Activated naive CD4-positive, alpha-beta T cell (primary cell): ENCODE data around the gene SMTN.
"Not testable (repeated sequence)": the region's sequence is repeated elsewhere in the genome, so short reads cannot be mapped to it uniquely, and the experiment has no call there.

Source experiments
- DNase-seq, 4 experiments: peaks; one replicate each; lab custom pipeline; 2025; lab: John Stamatoyannopoulos, UW

SMTN gene

DNA sequence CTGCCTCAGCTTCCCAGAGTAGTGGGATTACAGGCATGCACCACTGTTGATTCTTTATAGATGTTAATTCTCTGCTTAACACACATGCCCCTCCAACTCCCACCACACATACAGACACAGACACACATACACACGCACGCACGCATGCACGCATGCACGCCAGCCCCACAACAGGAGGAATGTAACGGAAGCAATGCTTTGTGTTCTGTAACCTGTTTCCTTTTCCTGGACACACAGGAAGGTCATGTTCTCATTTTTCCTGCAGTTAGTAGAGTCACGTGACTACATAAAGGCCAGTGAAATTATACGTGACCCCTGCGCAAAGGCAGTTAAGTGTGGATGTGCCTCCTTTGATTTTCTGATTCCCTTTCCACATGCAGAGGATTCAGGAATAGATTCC, 8.0 kb upstream of the SMTN start:
- DNase-seq = not testable (repeated sequence)

DNA sequence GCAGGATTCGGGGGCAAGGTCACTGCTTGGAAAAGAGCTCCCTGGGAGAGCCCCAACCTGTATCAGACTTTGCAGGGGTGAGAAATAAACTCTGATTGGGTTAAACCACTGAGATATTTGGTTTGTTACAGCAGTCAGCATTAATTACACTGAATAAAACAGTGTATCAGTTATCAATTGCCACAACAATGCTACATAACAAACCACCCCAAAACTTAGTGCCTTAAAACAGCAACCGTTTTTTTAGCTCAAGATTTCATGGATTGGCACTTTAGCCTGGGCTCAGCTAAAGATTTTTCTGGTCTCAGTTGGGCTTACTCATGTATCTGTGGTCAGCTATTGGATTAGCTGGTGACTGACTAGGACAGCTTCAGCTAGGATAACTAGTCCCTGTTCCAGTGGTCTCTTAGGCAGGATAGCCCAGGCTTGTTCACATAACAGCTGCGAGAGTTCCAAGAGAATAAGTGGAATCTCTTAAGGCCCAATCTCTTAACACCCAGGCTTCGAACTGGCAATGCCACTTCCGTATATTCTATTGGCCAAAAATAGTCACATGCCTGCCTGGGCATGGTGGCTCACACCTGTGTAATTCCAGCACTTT, 7.5 kb upstream of the SMTN start:
- DNase-seq = not testable (repeated sequence)

DNA sequence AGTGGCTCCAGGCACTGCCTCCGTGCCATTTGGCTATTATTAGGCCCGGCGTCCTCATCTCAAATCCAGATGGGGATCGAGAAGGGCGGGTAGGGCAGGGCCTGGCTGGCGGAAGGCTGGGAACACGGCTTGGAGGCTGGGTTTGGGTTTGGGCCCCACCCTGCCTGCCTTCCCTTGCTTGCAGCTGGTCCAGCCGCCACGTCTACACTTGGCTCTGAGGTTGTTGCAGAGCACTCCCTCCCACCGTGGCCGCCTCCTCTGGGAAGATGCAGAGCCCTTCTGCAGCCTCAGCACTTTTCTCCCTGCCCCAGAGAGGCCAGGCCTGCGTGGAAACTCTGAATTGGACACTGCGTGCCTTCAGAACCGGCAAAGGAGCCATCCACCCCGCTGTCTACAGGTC, 5.2 kb upstream of the SMTN start:
- no peak for DNase-seq

DNA sequence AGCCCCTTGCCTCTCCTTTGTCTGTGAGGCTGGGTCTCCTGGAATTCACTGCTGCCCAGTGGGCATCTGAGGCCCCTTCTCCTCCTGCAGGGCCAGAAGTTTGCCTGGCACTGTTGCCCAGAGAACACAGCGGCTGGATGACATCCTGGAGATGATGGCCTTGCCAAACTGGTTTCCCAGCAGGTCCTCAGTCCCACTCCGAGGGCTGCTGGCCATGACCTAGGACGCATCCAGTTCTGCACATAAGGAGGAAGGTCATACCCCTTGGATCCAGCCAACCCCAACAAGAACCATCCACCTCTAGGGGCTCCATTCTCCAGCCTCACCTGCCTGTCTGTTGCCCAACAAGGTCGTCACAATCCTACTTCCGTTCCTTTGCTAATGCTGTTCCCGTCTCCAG, 3.4 kb upstream of the SMTN start:
- no peak for DNase-seq

DNA sequence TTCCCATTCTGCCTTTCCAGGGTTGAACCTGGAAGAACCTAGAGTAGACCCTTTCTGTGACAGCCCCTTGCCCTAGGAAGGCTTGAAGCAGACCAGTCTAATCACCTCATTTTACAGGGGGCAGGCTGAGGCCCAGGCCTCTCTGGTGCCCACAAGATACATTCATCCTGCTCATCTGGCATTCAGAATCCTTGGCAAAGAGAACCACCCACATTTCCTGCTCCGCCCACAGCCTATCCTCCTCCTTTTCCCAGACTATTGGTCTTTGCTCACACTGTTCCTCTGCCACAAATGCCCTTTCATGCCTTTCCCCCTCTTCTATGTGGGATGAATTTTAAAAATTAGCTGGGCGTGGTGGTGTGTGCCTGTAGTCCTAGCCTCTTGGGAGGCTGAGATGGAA, 2.7 kb upstream of the SMTN start:
- not testable (repeated sequence) for DNase-seq

DNA sequence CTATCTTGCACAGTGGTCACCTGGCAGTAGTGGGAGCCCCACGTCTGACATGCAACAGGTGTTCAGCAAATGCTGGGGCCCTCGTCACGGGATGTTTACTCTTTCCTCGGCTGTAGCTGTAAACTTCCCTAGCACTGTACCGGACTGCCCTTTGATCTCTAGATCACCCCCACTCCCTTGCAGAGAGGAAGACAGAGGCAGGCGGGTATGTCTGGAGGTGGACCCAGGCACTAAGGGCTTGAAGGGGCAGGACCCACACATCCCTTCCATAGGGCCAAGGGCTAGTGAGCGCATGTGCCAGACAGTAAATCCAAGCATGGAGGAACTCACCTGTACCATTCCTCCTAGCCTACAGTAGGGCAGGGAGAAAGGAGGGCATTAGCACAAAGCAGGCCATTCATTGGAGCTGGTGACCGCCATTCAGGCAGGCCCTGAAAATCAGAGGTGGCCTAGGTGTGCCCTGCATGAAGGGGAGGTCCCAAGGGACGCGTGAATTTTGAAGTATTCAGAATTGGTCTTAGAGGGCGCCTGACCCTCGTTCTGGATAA, 1.9 kb upstream of the SMTN start:
- no peak for DNase-seq

DNA sequence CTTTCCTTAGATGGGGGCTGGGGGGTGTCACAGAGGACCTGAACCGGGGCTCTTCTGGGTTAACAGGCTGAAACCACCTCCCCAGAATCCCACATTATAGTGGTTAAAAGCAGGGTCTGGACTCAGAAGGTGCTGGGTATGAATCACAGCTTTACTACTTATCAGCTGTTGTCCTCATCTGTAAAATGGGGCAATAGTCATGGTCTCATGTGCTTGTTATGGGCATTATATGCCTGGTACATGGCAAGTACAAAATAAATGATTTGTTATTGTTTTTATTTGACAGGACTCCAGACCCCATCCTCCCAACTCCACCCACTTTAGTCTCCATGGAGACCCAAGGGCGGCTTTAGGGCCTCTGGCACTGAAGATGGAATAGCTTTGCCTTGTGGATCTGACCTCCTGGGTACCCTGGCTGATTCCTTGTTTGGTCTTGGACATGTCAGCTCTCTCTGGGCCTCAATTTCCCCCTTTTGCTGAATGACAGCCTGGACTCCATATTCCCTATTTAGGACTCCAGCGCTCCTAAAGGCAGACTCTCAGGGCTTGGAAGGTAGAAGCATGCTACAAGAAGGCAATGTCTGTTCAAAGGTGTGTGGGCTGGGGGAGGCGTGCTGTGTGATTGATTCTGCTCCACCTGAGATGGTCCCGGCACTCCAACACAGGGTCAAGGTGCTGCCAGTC, 812 bp upstream of the SMTN start:
- DNase-seq = no peak

DNA sequence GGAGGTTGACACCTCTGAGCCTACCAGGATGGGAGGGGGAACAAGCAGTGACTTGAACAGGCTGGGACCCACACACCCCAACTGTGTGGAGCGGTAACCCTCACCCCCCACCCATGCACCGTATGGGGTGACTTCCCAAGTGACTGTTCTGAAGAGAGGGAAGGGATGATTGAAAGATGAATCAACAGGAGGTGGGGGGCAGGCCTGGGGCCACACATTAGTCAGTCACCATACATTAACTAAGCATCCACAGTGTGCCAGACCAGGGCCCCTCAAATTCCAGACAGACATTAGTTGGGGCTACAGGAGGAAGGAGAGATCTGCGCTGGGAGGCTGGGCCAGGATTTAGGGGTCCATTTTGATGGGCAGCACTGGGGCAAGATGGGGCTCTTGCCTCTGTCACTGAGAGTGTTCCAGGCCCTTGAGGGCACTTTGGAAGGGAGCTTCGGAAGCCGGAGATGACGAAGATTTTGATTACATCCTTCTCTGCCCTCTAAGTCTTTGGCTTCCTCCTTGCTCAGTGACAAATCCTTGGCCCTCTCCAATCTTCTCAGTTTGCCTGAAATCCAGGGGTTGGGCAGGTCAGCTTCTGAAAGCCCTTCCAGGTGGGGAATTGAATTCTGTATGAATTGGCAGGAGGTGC, 966 bp downstream of the SMTN start:
- no peak for DNase-seq

DNA sequence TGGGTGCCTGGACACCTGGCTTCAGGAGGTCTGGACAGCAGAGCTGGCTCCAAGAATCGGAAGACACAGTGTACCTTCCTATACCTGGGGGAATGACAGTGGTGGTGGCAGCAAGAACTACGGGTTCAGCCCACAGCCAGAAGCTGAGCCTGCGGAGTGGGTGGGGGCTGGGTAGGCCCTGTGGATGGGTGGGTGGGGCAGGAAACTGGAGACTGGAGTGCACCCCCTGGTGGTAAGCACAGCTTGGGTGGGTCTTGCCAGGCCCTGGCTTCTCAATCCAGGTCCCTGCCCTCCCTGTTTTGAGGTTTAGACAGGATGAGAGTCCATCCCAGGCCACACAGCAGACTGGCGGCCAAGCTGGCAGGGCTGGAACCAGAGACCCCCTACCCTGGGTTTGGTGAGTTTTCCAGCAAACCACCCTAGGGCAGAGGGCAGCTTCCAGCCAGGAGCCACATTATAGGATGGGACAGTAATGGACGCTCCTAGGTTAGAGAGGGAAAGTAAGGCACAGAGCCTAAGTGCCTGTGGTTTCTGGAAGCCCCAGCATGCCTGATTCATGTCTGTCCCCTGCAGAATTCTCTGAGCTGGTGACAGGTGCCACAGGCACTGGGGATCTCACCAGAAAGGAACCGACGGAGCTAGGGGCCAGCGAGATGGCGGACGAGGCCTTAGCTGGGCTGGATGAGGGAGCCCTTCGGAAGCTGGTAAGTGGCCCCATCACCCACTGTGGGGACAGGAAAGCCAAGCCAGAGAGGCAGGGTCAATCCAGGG, 1.7 kb downstream of the SMTN start:
- peak in 2 of 4 experiments; percentile 19 to 45 for DNase-seq

DNA sequence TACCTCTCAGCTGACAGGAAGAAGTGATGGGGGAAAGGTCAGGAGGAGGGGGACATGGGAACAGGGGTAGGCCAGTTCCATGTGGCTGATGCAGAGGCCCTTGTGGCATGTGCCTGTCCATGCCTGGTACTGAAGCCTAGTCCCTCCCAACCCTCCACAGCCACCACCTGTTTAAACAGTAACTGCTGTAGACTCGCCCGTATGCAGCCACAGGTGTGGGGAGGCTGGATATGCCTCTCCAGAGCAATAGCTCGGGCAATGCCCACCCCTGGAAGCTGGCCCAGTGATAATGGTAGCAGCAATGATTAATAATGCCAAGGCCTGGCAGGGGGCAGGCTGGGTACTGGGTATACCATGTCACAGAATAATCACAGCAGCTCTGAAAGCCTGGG, 2.3 kb downstream of the SMTN start:
- no peak for DNase-seq

DNA sequence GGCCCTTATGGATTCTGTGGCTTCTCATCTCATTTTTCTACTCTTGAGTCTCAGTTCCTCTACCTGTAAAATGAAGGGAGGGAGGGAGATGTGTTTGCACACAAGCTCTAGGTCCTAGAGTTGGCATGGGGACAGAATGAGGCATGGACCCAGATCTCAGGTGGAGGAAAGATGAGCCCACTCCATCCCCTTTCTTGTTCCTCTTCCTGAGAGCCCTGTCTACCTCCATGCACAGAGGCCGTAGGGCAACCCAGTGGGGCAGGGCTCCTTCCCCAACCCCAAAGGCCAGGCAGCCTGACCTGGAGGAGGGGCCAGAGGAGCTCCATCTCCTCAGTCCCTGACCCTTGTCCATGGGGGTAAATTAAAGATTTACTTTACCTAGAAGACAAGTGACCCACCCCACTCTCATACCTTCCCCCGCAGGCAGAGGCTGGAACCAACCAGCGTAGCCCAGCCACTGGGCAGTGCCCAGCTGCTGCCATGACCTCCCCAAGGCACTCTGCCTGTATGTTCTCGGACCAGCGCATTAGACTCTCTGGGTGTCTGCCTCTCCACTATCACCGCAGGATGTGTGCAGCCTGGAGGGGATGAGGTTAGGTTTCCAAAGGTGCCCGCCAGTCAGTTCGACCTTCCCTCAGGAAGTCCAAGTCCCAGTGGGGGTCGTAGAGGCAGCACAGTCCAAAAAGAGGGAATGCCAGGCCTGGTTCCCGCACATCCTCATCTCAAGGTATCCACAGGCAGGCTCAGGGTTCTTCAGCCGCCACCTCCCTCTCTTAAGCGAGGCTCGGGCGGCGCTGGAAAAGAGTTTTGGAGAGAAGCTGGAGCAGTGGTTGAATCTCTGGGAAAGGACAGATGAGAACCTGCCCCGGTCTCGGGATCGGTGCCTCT, 3.0 kb downstream of the SMTN start:
- no peak for DNase-seq

DNA sequence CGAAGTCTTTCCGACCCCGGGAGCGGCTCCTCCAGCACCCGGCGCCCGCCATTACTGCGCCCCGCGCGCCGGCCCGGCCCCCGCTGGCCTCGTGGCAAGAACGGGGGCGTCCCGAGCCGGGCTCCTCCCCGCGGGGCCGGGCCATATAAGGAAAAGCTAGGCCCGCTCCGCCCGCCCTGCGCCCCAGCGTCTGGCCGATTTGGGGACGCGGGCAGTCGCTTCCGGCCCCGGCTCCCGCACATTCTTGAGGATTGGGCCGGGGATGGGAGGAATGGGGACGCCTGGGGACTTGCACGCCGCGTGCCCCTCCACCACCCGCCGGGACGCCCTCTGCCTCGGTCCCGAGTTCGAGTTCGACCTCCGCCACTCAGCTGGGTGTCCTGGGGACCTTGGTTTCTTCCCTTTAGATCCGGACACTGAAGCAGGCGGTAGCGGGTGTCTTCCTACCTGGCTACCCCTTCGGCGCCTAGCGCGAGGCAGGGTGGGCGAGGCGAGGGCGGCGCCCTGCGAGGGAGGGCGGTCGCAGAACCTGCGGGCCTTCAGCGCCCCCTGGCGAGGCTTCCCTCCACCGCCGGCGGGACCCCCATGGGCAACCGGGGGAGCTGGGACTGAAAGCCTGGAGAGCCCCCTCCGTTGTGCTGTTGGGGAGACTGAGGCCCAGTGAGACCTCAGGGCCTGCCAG, 3.8 kb downstream of the SMTN start:
- peak; percentile 72 to 84 (median 74) for DNase-seq

DNA sequence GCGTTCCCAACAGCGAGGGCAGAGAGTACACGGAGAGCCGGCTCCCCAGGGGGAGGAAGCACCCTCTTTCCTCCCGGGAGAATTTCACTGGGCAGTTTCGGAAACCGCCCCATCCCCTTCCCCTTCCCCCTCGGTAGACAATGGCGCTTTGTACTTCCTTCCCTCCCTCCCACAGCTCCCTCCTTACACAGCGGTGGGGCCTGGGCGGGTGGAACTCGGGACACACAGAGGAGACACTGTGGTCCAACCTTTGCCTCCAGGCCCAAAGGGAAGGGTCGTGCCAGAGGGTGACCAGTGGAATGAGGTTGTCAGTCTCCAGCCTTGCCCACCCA, 4.3 kb downstream of the SMTN start:
- DNase-seq = no peak

DNA sequence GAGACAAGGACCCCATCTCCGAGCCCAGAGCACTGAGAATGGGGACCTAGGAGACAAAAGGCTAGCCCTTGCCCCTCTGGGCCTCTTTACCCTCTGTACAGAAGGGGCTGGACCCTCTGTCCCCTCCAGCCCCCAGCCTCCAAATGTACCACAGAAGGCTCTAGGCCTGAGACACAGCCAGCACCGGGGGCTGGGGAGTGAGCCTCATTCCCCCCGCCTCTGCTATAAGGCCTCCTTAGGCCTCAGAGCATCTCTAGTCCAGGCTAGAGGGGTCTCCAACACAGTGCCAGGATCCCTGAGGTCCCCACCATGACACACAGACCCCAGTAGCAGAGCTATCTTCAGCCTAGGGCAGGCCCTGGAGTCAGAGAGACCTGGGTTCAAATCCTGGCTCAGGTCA, 4.8 kb downstream of the SMTN start:
- no peak for DNase-seq

DNA sequence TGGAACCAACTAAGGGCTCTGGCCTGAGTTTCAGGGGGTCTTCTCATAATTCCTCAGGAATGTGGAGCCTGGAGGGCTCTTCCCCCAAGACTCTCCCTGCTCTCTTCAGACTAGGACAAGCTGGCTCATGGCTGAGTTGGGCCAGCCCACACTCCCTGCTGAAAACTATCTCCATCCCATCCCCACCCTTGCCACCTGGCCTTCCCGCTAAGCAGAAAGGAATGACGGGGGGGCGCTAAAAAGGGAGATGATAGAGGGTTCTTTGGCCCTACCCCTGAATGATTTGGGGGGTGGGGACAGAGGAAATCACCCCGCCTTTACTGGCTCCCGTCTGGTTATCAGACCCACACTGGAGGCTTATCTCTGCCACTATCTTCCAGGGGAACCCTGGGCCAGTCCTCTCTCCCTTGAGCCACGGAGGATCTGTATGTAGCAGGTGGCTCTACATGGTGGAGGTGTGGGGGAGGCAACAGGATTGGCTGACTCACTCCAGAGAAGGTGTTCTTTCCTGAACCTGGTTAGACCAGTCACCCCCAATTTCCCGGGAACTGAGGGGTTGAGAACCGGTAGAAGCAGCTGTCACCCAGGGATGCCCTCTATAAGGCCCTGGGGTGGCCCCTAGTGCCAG, 5.7 kb downstream of the SMTN start:
- DNase-seq = no peak

DNA sequence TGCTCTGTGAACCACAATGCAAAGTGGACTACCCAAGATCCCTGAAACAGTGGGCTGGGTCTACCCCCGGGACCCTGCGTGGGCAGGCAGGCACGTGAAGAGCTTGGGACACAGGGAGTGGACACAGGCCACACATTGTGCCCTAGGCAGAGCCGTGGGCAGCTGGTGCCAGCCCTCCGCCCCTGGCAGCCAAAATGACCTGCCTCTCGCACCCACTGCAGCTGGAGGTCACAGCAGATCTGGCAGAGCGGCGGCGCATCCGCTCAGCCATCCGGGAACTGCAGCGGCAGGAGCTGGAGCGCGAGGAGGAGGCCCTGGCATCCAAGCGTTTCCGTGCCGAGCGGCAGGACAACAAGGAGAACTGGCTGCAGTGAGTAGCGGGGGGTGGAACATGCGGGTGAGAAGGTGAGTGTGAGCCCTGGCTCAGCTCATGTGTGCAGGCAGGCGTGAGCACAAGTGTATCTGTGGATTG, 6.7 kb downstream of the SMTN start:
- DNase-seq = no peak

DNA sequence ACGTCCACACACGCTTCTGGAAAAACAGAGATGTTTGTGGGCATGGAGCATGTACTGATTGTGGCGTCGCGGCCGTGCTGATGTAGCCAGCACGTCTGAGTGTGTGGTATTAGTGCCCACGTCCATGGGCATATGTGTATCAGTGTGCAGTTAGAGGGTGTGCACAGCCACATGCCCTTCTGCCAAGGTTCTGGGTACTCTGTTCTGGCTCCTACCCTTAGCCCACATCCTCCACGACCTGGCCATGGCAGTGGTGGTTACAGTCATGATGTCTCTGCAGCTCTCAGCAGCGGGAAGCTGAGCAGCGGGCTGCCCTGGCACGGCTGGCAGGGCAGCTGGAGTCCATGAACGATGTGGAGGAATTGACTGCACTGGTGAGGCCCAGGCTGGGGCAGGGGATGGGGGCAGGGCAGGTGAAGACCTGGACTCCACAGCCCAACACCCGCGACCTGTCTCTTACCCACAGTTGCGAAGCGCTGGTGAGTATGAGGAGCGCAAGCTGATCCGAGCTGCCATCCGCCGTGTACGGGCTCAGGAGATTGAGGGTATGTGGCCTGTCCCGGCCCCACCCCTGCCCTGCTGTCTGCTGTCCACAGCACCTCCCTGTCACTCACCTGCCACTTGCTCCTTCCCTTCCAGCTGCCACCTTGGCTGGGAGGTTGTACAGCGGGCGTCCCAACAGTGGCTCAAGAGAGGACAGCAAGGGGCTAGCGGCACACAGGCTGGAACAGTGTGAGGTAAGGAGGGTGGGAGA, 7.3 kb downstream of the SMTN start:
- DNase-seq = no peak

DNA sequence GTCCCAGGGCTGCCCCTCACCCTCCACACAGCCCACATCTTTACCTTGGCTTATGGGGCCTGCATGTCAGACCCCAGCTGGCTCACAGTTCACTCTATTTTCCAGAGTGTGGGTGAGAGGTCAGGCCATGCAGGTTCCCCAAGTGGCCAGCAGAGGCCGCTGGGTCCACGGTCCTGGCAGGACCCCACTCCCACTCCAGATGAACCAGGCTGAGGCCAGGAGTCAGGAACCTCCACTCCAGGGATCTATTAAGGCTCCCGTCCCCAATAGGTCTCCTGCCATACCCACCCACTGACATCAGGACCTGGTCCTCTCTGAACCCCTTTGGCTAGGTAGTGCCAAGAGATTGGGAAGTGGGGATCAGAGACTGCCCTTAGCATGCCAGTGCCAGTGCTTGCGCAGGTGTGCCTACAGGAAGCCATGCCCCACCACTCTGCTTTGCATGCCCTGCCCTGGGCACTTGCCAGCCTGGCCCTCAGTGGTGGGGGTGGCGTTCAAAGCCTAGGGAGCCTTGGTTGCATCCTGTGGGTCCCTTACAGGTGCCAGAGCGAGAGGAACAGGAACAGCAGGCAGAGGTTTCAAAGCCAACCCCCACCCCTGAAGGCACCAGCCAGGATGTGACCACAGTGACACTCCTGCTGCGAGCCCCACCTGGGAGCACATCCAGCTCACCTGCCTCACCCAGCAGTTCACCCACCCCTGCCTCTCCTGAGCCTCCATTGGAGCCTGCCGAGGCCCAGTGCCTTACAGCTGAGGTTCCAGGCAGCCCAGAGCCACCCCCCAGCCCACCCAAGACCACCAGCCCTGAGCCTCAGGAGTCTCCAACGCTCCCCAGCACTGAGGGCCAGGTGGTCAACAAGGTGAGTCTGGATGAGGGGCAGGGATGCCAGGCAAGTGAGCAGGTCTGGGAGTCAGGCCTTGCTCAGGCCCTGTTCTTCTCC, 8.3 kb downstream of the SMTN start:
- peak in 1 of 4 experiments; percentile 29 for DNase-seq
